Right cardiac atrium (tissue), 5 donors: Measurements from ENCODE around the gene RPL12. TPM values are rescaled to one million over a fixed set of nuclear protein-coding genes. Genes with fewer than 3 reads are reported as not detected.
A peak's percentile ranks its signal among the peaks of the same experiment; 100 is the strongest.

Source experiments
- ATAC-seq, 2 donors: fragments of 200-7000 bp; cut with Tn5 transposase; one replicate each; pipeline versions ENCODE4 v1.8.0 to v1.9.1; 2020; ENCODE audit warnings: moderate library complexity in 2 of 2, mild to moderate bottlenecking in 1 of 2
- DNase-seq, 3 donors: peaks; one replicate each; pipeline ENCODE4 v3.0.0-alpha.2; 2020
- H3K27ac ChIP-seq: one replicate; pipeline ENCODE4 v1.5.1; 2013; ENCODE audit warnings: mild to moderate bottlenecking, low read length, control low read depth, moderate library complexity
- H3K27me3 ChIP-seq: one replicate; pipeline ENCODE4 v1.6.1; 2013; ENCODE audit not compliant: control insufficient read depth, insufficient read depth
- H3K4me1 ChIP-seq: one replicate; pipeline ENCODE4 v1.6.1; 2013; ENCODE audit warnings: low read length; ENCODE audit not compliant: control insufficient read depth, insufficient read depth
- H3K4me3 ChIP-seq: one replicate; pipeline ENCODE4 v1.5.1; 2013; ENCODE audit warnings: low read length, control low read depth
- H3K9me3 ChIP-seq: one replicate; pipeline ENCODE4 v1.6.1; 2013; ENCODE audit warnings: low read length; ENCODE audit not compliant: control insufficient read depth
- WGBS: extraction: QIAGEN DNeasy Blood & Tissue Kit; methylation state at CpG from one replicate; pipeline ENCODE4 v1.1.7; 2013; 5-methylcytosine and 5-hydroxymethylcytosine counted together
- intact Hi-C, 4 donors: fragments of 100-400 bp; cut with DNase I; formaldehyde crosslinking; loops; one replicate each; pipeline versions ENCODE4 v1.11.0 to v1.14.0; 2022 to 2023
- polyA plus RNA-seq: library from polyadenylated mRNA; stranded (reverse); fragments of 200-250 nt; gene quantifications from one replicate; pipeline ENCODE4 v1.2.3, GENCODE V29; 2013
- total RNA-seq, 4 donors: library from RNA; stranded (reverse); fragmentation: NEBNext Ultra II Directional; extraction: Animal tissue kit (Norgen Biotek cat#: 25700); gene quantifications; one replicate each; pipeline ENCODE4 v1.2.1, GENCODE V29; 2021
- donor health status: healthy with polysubstance abuse.
- donor health status: DM: no; HTN: yes; CAD: no.
- donor health status: DM: no; HTN: no; CAD: no.
- donor health status: DM: no; HTN: yes; CAD: no; lungs with severe emphysema.
- donor health status: DM: yes; HTN: yes; CAD: no.

Gene RPL12
- total and polyA plus RNA-seq, 5 donors, result 535 to 1,268 (median 637) TPM

- Histone ChIP-seq H3K27me3 (no peaks in the 10 kb centered on the region), H3K4me1 (no peaks in the 10 kb centered on the region), H3K4me3 (no peak overlapping the region), H3K9me3 (no peaks in the 10 kb centered on the region), H3K27ac (no peak overlapping the region)
- 77% methylated on average over 14 of the region's 14 CpGs for WGBS
- DNase-seq (no peak), ATAC-seq (no peak)
- intact Hi-C loops, result no loop called here
Observed at GRCh38 chr9:127492616-127493015, 41.4 kb upstream of the RPL12 start.

- Histone ChIP-seq H3K9me3 (no peaks in the 10 kb centered on the region), H3K27ac (no peak overlapping the region), H3K4me1 (no peaks in the 10 kb centered on the region), H3K4me3 (no peak overlapping the region), H3K27me3 (no peaks in the 10 kb centered on the region)
- ATAC-seq (no peak), DNase-seq (no peak)
- 90% methylated on average over 10 of the region's 10 CpGs for WGBS
- intact Hi-C loops, result no loop called here
Observed at GRCh38 chr9:127491516-127491915, 40.3 kb upstream of the RPL12 start.

- DNase-seq (no peak), ATAC-seq (no peak)
- no peak overlapping the region for H3K4me3 ChIP-seq
- no peaks in the 10 kb centered on the region for H3K9me3 ChIP-seq
- no peaks in the 10 kb centered on the region for H3K4me1 ChIP-seq
- 93% methylated on average over 9 of the region's 9 CpGs for WGBS
- no peak overlapping the region for H3K27ac ChIP-seq
- intact Hi-C loops, result no loop called here
- no peaks in the 10 kb centered on the region for H3K27me3 ChIP-seq
Observed at GRCh38 chr9:127490535-127491230, 39.5 kb upstream of the RPL12 start.

DNA sequence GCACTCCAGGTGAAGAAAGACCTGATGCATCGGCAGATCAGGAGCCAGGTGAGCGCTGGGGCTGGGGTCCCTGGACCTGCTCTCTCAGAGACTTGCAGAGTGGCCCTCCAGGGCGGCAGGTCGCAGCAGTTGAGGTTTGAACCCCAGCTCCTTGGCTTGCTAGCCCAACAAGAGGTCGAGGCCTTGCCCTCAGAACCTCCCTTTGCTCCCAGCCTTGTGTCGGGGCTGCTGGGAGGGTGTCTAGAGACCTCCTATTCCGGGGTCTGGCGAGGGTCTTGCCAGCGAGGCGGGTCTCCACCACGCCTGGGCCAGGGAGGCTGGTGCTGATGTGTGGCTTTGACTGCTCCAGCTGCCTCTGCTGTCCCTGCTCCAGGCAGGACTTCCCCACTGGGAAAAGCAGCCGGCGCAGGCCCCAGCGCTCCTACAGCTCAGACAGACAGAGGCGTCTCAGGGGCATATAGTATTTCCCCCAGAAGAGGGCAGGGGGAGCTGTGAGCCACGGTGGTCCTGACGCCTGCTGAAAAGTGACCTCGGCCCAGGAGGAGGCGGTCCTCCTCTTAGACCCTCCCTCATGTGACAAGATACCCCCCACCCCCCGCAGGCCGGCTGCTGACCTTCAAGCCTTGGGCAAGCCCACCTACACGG is 38.4 kb upstream of the RPL12 start:
- Histone ChIP-seq H3K4me3 (no peak overlapping the region), H3K9me3 (no peaks in the 10 kb centered on the region), H3K4me1 (no peaks in the 10 kb centered on the region), H3K27ac (no peak overlapping the region), H3K27me3 (no peaks in the 10 kb centered on the region)
- WGBS, result 72% methylated on average over 22 of the region's 22 CpGs
- DNase-seq (no peak), ATAC-seq (no peak)
- intact Hi-C loops, result no loop called here

- no peak overlapping the region for H3K27ac ChIP-seq
- H3K4me3 ChIP-seq, result no peak overlapping the region
- H3K9me3 ChIP-seq, result no peaks in the 10 kb centered on the region
- no peaks in the 10 kb centered on the region for H3K4me1 ChIP-seq
- no peak for ATAC-seq
- 87% methylated on average over 8 of the region's 8 CpGs for WGBS
- intact Hi-C loops, result no loop called here
- DNase-seq, result no peak
- H3K27me3 ChIP-seq, result no peaks in the 10 kb centered on the region
Observed at GRCh38 chr9:127488946-127489345, 37.7 kb upstream of the RPL12 start.

DNA sequence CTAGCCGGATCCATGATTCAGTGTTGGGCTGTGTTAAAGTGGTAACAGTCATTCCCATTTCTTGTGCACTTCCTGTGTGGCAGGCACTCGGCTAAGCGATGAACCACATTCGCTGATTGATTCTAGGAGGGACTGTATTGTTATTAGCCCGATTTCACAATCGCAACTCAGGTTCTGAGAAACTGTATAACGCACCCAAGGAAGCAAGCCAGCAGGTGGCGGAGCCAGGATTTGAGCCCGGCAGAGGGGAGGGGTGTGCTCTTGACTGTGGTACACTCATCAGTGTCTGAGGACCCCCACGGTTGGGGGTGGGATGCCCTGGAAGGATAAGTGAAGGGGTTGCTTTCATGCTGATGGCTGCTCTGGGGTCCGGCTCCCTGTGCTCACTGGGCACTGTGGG is 34.8 kb upstream of the RPL12 start:
- Histone ChIP-seq H3K4me3 (no peak overlapping the region), H3K27me3 (no peaks in the 10 kb centered on the region), H3K9me3 (no peaks in the 10 kb centered on the region), H3K27ac (no peak overlapping the region), H3K4me1 (no peaks in the 10 kb centered on the region)
- intact Hi-C loops, result no loop called here
- WGBS, result 88% methylated on average over 11 of the region's 11 CpGs
- DNase-seq (no peak), ATAC-seq (peak in 1 of 2 donors; percentile 7)

GRCh38 chr9:127482662-127483061 is 31.5 kb upstream of the RPL12 start:
- no peaks in the 10 kb centered on the region for H3K27me3 ChIP-seq
- H3K9me3 ChIP-seq, result no peaks in the 10 kb centered on the region
- no peaks in the 10 kb centered on the region for H3K4me1 ChIP-seq
- WGBS, result 96% methylated on average over 9 of the region's 9 CpGs
- H3K4me3 ChIP-seq, result no peak overlapping the region
- intact Hi-C loops, result no loop called here
- H3K27ac ChIP-seq, result no peak overlapping the region
- no peak for ATAC-seq
- no peak for DNase-seq

GRCh38 chr9:127479507-127480081 is 28.4 kb upstream of the RPL12 start:
- Histone ChIP-seq H3K4me3 (no peak overlapping the region), H3K4me1 (no peaks in the 10 kb centered on the region), H3K27me3 (no peaks in the 10 kb centered on the region), H3K9me3 (no peaks in the 10 kb centered on the region), H3K27ac (no peak overlapping the region)
- DNase-seq, result no peak
- peak in 1 of 2 donors; percentile 31 for ATAC-seq
- WGBS, result 85% methylated on average over 17 of the region's 17 CpGs
- intact Hi-C loops, result no loop called here

DNA sequence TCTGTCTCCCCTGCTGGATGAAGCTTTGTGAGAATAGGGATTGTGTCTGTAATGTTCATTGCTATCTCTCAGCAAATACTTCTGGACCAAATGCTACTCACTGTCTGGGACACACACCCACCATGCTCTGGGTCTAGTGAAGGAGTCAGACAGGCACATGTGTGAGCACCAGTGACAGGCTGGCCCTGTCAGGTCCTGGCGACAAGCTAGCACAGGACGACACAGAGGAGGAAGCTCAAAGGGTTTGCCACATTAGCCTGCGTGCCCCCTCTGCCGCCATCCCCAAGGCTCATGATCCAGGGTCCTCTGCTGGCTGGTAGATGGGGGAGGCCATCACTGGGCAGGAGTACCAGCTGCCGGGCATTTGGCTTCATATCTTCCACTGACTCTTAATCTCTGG is 23.4 kb upstream of the RPL12 start:
- intact Hi-C loops, result no loop called here
- H3K9me3 ChIP-seq, result no peaks in the 10 kb centered on the region
- no peak overlapping the region for H3K27ac ChIP-seq
- 91% methylated on average over 5 of the region's 5 CpGs for WGBS
- DNase-seq, result no peak
- H3K4me1 ChIP-seq, result no peaks in the 10 kb centered on the region
- no peak for ATAC-seq
- no peak overlapping the region for H3K4me3 ChIP-seq
- no peaks in the 10 kb centered on the region for H3K27me3 ChIP-seq

DNA sequence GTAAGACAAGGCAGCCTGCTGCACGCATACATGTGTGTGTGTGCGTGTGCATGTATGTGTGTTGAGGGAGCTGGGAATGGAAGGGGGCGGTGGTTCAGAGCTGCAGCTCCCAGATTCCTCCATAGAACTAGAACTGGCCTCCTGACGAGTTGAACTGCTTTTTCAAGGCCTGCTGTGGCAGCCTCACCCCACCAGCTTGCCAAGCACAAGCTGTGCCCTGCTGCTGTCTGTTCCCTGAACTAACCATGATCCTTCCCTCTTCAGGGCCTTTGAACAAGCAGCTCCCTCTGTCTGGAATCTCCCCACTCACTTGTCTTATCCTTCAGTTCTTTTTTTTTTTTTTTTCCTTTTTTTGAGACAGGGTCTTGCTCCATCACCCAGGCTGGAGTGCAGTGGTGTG is 22.7 kb upstream of the RPL12 start:
- Histone ChIP-seq H3K27ac (peak overlapping the region; percentile 3), H3K4me3 (no peak overlapping the region), H3K9me3 (no peaks in the 10 kb centered on the region), H3K4me1 (no peaks in the 10 kb centered on the region), H3K27me3 (no peaks in the 10 kb centered on the region)
- intact Hi-C loops, result no loop called here
- ATAC-seq, result peak; percentile 18 to 62
- DNase-seq, result no peak
- whole genome bisulfite sequencing, result 82% methylated on average over 4 of the region's 4 CpGs

- H3K4me1 ChIP-seq, result no peaks in the 10 kb centered on the region
- H3K27ac ChIP-seq, result peak overlapping the region; percentile 3
- intact Hi-C loops, result no loop called here
- no peaks in the 10 kb centered on the region for H3K9me3 ChIP-seq
- DNase-seq (no peak), ATAC-seq (peak; percentile 57 to 60)
- no peak overlapping the region for H3K4me3 ChIP-seq
- H3K27me3 ChIP-seq, result no peaks in the 10 kb centered on the region
- WGBS, result 80% methylated on average over 10 of the region's 10 CpGs
Observed at GRCh38 chr9:127473501-127473900, 22.3 kb upstream of the RPL12 start.
